ENCODE data around the gene PAX7. TPM values are rescaled to one million over a fixed set of nuclear protein-coding genes. Genes with fewer than 3 reads are reported as not detected.
"Not testable (repeated sequence)": the region's sequence is repeated elsewhere in the genome, so short reads cannot be mapped to it uniquely, and the experiment has no call there.

Gene PAX7
- not detected in 2 replicates for total RNA-seq (2014; rRNA removed; shearing (Covaris generic))
- not detected in 2 replicates for polyA plus RNA-seq (2015; cell fraction: cytosol; rRNA removed)
- polyA plus RNA-seq (2015; cell fraction: nucleus; rRNA removed): not detected in 2 replicates

GRCh38 chr1:18630511-18631495 is at the start of gene PAX7:
Gene PAX7 (plus strand): TSS chr1:18630846. CDS start chr1:18631604, 758 bp downstream.
- DNase-seq (ENCODE audit: low read depth): no peak

- DNase-seq (ENCODE audit: low read depth): no peak
Observed at GRCh38 chr1:18581420-18581880, 49.2 kb upstream of the PAX7 start.

DNA sequence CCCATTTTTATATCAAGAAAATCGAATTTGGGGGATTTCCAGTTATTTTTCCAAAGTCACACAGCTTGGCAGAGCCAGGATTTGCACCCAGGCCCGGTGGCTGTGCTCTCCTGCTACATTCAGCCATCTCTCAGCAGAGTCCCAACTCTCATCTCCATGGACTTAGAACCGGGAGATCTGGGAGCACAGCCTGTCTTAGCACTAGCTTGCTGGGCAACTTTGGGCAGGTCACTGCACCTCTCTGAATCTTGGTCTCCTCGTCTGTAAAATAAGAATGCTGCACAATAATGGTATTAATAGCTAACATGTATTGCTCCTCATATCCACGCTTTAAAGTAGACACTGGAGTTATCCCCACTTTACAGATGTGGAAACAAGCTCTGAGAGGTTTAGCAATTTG is 47.8 kb upstream of the PAX7 start:
- DNase-seq (ENCODE audit: low read depth): no peak

GRCh38 chr1:18583326-18583941 is 47.2 kb upstream of the PAX7 start:
- DNase-seq (ENCODE audit: low read depth): no peak

DNA sequence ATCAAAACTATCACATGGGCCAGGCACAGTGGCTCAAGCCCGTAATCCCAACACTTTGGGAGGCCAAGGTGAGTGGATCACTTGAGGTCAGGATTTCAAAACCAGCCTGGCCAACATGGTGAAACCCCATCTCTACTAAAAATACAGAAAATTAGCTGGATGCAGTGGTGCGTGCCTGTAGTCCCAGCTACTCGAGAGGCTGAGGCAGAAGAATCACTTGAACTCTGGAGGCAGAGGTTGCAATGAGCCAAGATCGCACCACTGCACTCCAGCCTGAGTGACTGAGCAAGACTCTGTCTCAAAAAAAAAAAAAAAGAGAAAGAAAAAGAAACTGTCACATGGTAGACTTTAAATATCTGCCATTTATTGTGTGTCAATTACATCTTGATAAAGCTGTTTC is 44.6 kb upstream of the PAX7 start:
- DNase-seq (ENCODE audit: low read depth): not testable (repeated sequence)

GRCh38 chr1:18588093-18588492 is 42.6 kb upstream of the PAX7 start:
- no peak for DNase-seq (ENCODE audit: low read depth)

DNA sequence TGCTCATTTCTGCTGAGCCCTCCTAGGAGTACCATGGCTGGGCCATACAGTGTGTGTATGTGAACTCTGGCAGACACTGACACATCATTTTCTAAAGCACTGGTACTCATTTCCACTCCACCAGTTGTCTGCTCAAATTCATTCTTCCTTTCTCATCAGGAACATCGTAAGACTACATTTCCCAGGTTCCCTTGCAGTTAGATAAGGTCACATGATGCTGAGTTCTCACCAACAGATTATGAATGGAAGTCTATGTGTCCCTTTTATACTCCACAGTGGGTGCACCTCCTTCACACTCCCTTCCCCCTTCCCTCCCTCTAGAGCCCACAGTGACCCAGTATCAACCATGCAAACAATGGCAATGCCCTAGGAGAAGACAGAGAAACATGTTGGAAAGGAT is 38.3 kb upstream of the PAX7 start:
- DNase-seq (ENCODE audit: low read depth): no peak

GRCh38 chr1:18597160-18598042 is 33.2 kb upstream of the PAX7 start:
- DNase-seq (ENCODE audit: low read depth): no peak

GRCh38 chr1:18599086-18599485 is 31.6 kb upstream of the PAX7 start:
- no peak for DNase-seq (ENCODE audit: low read depth)

DNA sequence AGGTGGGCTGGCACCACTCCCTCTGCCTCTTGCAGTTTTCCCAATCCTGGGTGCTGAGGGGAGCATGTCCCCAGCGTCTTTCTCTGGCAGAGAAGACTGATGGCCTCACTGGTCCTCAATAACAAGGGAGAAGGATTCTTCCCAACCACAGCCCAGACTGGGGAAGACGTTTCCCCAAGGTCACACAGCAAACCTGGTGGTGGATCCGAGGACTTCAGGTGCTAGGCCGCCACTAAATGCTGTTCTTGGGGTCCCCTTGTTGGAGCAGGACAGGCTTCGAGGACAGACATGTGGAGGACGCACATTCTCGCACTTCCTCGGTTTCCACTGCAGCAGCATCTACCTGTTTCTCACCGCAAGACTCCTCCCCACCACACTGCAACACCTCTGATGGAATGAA is 30.9 kb upstream of the PAX7 start:
- DNase-seq (ENCODE audit: low read depth): no peak

GRCh38 chr1:18602533-18603211 is 28.0 kb upstream of the PAX7 start:
- no peak for DNase-seq (ENCODE audit: low read depth)

DNA sequence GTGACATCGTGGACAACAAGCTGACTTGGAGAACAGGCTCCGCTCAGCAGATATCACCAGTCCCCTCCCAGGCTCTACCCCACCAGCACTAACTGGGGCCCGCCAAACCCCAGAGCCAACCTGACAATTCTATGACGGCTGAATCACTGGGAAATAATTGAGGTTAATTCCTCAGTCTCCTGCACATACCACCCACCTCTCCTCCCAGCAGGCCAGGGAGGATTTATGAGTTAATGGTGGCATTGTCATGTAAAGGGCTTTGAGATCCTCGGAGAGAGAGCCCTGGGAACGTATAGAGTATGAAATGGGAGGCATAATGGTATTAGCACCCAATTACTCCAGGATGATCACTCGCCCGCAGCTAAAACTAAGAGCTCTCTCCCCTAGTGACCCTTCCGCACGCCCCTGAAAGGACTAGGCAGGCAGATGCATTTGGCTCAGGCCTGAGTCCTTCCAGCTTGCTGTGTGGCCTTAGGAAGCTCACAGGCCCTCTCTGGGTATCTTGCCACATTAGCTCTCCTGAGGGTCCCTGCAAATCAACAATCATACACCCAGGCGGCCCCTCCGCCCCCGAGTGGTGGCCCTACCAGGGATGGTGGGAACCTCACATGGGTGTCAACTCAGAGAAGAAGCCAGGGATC is 27.3 kb upstream of the PAX7 start:
- DNase-seq (ENCODE audit: low read depth): no peak

DNA sequence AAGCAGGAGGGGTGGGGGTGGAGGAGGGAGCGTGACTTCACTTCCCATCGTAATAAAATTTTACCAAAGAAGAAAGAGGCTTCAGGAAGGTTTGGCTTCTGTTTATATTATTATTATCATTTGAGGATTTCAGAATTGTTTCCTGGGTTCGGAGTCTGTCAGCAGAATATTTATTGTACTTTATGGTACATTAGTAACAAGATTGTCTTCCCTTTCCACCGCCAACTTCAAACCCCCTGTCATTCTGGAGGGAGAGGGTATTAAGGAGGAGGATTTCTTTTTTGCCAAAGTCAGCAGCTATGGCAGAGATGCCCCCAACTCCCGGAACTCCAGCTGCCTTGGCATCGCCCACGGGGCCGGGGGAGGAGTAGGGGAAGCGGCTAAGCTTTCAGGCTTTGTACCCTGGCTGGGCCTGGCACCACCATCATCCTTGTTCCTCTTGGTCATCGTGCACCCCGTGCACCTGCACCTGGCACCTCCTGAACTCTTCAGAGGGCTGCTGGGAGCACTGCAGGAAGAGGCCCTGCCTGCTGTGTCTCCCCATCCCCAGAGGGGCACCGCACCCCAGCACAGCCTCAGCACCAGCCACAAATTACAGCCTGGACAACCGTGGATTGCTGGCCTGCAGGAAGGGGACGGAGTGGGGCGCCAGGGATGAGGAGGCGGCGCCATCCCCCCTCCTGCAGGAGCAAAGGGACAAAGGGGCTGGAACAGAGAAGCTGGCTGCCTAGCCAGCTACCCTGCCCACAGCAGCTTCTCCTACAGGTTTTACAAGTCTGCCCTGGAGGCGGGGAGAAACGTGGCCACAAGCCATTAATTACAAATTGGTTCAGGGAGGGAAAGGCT is 24.0 kb upstream of the PAX7 start:
- no peak for DNase-seq (ENCODE audit: low read depth)

GRCh38 chr1:18607289-18607760 is 23.3 kb upstream of the PAX7 start:
- DNase-seq (ENCODE audit: low read depth): no peak

- DNase-seq (ENCODE audit: low read depth): no peak
Observed at GRCh38 chr1:18608534-18608933, 22.1 kb upstream of the PAX7 start.

- no peak for DNase-seq (ENCODE audit: low read depth)
Observed at GRCh38 chr1:18611311-18611710, 19.3 kb upstream of the PAX7 start.

DNA sequence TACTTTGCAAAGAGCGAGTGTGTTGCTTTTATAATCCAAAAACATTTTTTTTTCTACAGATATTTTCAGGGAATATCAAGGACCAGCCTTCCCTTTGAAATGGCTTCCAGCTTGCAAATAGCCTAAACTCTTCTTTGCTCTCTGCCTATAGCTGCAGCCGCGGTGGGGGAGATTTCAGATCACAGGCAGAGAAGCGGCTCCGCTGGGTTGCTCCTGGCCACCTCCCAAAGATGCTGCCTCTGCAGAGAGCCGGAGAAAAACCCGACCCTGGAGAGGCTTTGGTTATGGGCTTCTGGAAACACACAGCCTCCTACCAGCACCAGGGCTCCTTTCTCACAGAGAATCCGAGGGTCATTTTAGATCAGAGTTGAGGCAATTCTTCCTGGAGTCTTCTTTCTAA is 18.6 kb upstream of the PAX7 start:
- DNase-seq (ENCODE audit: low read depth): no peak

- DNase-seq (ENCODE audit: low read depth): no peak
Observed at GRCh38 chr1:18614069-18614735, 16.4 kb upstream of the PAX7 start.
